ENCODE measurements around the gene CERK.

CERK gene

DNA sequence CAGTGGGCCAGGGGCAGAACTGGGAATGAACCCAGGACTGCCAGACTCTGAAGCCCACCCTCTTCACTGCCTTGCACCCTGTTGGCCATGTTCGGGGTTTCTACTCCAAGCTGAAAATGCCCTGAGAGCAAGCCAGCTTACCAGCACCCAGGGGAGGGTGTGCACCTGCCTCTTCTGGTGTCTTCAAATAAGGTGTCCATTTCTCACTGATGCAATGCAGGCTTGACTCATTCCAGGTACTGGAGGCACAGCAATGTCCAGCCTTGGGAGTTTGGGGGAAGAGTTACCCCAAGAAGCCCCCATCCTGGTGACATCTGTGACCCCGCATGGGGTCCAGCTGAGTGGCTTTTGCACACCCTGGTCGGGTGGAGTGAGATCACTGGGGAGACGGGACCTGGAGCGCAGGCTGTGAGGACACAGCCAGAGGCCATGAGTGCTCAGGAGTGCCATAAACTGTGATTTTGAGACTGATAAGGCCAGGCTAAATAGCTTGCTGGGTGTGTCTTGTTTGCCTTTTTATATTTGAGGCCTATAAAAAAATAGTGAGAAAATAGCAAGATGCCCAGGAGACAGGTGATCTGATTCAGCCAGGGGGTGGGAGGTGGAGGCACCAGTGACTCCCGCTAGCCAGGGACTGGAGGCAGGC is 4.6 kb upstream of the CERK start:
- DNase-seq (ENCODE audit: low read depth) = no peak
- no peak for TF ChIP-seq CTCF (conservative IDR thresholded peaks at IDR 0.05; ENCODE audit: low read depth, low read length)
- H3K4me3 ChIP-seq (ENCODE audit: low read length) = no peak overlapping the region

DNA sequence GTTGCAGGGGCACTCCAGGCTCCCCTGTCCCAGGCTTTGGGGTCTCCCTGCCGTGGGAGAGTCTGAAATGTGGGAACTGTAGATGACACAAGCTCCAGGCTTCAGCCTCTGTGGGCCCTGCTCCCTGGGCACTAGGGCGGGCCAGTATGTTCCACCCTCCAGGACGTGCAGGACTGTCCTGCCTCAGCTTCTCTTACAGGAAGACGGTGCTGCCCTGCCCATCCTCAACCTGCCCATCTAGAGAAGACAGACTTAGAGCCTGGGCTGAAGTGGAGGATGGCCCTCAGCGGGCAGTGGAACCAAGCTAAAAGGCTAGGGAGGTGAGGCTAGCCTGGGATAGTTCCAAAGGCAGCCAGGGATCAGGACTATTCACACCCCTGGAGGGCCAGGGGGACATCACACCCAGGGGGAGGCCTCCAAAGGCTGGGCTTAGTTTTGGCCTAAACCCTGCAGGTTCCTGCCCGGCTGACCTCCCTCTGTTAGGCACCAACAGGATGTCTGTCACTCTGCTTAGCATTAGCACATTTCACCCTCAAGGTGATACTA is 4.0 kb upstream of the CERK start:
- TF ChIP-seq CTCF (conservative IDR thresholded peaks at IDR 0.05; ENCODE audit: low read depth, low read length) = no peak
- DNase-seq (ENCODE audit: low read depth) = no peak
- H3K4me3 ChIP-seq (ENCODE audit: low read length) = no peak overlapping the region

DNA sequence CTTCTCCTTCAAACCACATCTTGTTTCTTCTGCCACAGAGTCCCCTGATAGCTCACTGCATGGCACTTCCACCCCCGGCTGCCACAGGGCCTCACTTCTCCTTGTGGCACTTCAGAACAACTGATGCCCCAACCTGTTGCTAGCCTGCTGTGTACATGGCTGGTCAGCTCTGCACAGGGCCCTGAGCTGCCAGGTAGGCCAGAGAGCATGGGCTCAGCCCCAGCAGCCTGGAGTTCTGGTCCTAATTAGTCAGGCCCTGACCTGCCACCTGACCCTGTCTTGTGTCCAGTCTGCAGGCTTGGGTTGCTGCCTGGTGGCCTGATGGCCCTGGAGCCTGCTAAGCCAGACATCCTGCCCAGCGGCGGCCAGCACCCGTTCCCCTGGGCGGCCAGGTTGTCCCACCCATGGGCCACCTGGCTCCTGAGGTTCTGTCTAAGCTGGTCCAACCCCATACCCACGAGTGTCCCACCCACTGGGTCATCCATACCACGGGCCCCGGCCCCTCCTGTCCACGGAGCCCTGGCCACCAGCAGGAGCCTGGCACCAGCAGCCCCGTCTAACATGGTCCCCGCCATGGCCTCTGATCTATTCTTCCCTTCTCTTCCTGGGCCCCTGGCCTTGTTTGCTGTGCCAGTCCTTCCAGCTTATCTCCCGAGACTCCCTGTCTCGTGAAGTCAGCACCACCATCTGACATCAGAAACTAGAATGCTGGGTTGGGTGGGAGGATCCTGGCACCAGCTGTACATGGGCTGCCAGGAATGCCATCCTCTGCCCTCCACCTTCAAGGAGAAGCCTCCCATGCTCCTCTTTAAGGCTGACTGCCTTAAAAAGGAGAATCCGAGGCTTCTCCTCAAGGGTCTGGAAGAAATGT is 3.1 kb upstream of the CERK start:
- no peak overlapping the region for H3K4me3 ChIP-seq (ENCODE audit: low read length)
- no peak for TF ChIP-seq CTCF (conservative IDR thresholded peaks at IDR 0.05; ENCODE audit: low read depth, low read length)
- DNase-seq (ENCODE audit: low read depth) = peak; percentile 53

DNA sequence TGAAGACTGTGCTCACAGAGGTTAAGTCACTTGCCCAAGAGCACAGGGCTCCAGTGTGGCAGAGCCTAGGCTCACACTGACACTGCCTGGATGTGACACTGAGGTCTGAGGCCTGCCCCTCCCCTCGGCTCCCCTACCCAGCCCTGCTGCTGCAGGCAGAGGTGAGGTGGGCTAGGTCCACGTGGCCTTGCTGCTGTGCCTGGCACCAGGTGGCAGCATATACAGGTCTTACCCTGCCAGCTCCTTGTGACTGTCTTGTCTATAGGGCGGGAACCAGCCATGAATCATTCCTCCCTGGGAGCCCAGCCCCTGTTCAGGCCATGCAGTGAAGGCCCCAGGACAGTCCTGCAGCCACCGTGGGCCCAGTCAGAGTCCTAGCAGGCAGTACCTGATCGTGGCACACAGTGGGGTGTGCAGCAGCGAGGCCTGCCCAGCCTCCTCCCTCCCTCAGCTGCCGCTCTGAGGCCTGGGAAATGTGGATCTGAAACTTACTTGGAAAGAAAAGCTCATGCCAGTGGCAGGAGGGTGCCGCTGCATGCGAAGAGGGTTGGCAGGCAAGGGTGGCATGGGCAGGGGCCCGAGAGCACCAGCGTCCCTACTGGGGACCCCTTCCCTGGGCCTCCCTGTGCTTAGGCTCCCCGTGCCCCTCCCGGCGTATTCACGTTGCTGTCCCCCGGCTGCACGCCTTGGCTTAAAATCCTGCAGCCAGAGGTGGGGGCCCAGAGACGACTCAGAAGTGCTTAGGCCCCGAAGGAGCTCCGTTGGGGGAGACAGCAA is 1.2 kb upstream of the CERK start:
- TF ChIP-seq CTCF (conservative IDR thresholded peaks at IDR 0.05; ENCODE audit: low read depth, low read length) = peak; percentile 34
- DNase-seq (ENCODE audit: low read depth) = peak; percentile 86
- H3K4me3 ChIP-seq (ENCODE audit: low read length) = peak overlapping the region; percentile 50

GRCh38 chr22:46738647-46739093 is 618 bp upstream of the CERK start:
- peak overlapping the region; percentile 50 for H3K4me3 ChIP-seq (ENCODE audit: low read length)
- TF ChIP-seq CTCF (conservative IDR thresholded peaks at IDR 0.05; ENCODE audit: low read depth, low read length) = no peak
- DNase-seq (ENCODE audit: low read depth) = peak; percentile 32

DNA sequence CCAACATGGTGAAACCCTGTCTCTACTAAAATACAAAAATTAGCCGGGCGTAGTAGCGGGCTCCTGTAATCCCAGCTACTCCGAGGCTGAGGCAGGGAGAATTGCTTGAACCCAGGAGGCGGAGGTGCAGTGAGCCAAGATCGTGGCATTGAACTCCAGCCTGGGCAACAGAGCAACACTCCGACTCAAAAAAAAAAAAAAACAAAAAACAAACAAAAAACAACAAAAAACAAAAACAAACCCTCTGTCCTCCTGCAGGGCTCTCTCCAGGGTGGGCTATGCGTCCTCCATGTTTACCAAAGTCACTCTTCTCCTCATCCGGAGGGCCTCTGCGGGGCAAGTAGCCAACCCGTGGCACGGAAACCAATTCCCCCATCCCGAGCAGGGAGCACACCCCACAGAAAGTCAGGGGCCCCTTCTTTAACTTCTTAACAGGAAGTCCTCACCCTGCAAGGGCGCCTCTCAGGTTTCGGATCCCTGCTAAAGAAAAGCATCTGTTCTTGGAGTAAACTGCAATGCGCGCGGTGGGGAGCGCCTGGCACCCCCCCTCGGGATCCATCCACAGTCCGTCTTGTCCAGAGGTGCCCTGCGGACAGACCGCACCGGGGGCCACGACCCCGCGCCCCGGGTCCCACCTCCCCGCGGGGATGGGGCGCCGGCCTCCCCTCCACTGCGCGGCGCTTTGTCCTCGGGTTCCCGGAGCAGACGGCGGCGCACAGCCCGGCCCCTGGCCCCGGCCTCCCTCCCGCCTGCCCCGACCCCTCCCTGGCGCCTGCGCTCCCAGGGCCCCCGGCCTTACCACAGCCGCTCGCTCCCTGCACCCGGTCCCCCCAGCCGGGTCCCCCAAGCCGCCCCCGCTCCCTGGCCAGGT is 712 bp downstream of the CERK start:
- DNase-seq (ENCODE audit: low read depth) = no peak
- H3K4me3 ChIP-seq (ENCODE audit: low read length) = peak overlapping the region; percentile 76
- no peak for TF ChIP-seq CTCF (conservative IDR thresholded peaks at IDR 0.05; ENCODE audit: low read depth, low read length)

Measured in retinal pigment epithelial cell (primary cell).